Activated T-helper 17 cell treated with anti-CD3 and anti-CD28 coated beads, Interleukin-2, amount 50 U/mL, for 72 hours (primary cell): ENCODE measurements around the gene AOPEP. TPM values are rescaled to one million over a fixed set of nuclear protein-coding genes. Genes with fewer than 3 reads are reported as not detected.

Source experiments
- ATAC-seq: fragments of 150-1000 bp; cut with Tn5 transposase; replicated peaks from 2 replicates; pipeline ENCODE4 v1.10.0; 2021; ENCODE audit warnings: mild to moderate bottlenecking, moderate library complexity
- H3K27ac Mint-ChIP-seq: one replicate; pipeline ENCODE4 v1.8.0; 2022; ENCODE audit warnings: mixed read lengths
- H3K27me3 Mint-ChIP-seq: one replicate; pipeline ENCODE4 v1.8.0; 2022; ENCODE audit warnings: mixed read lengths
- H3K36me3 Mint-ChIP-seq: one replicate; pipeline ENCODE4 v1.8.0; 2022; ENCODE audit warnings: low read depth, mild to moderate bottlenecking, mixed read lengths
- H3K4me1 Mint-ChIP-seq: one replicate; pipeline ENCODE4 v1.8.0; 2022; ENCODE audit warnings: mixed read lengths
- H3K4me3 Mint-ChIP-seq: one replicate; pipeline ENCODE4 v1.8.0; 2022; ENCODE audit warnings: mild to moderate bottlenecking, mixed read lengths
- H3K9me3 Mint-ChIP-seq: one replicate; pipeline ENCODE4 v1.8.0; 2022; ENCODE audit warnings: mixed read lengths
- total RNA-seq, 2 donors: library from RNA; stranded (reverse); gene quantifications; one replicate each; pipeline ENCODE4 v1.2.3, GENCODE V29; 2022

AOPEP gene
- total RNA-seq, 2 donors from 2014 or later: 15.5 to 16.4 TPM

GRCh38 chr9:95103871-95104580, 377.5 kb downstream of the AOPEP start:
- ATAC-seq: no peak
- Mint-ChIP-seq H3K4me1 (no peaks in the 10 kb centered on the region), H3K27me3 (no peaks in the 10 kb centered on the region), H3K36me3 (peaks cover 5% of the 10 kb centered on the region), H3K4me3 (no peak overlapping the region), H3K27ac (no peak overlapping the region), H3K9me3 (no peaks in the 10 kb centered on the region)

GRCh38 chr9:95104581-95104960, 378.1 kb downstream of the AOPEP start:
- ATAC-seq: no peak
- Mint-ChIP-seq H3K4me3 (no peak overlapping the region), H3K4me1 (no peaks in the 10 kb centered on the region), H3K27me3 (no peaks in the 10 kb centered on the region), H3K27ac (no peak overlapping the region), H3K9me3 (no peaks in the 10 kb centered on the region), H3K36me3 (peaks cover 5% of the 10 kb centered on the region)

- no peak overlapping the region for H3K27ac Mint-ChIP-seq
- no peaks in the 10 kb centered on the region for H3K27me3 Mint-ChIP-seq
- no peak for ATAC-seq
- H3K36me3 Mint-ChIP-seq: peaks cover 5% of the 10 kb centered on the region
- no peaks in the 10 kb centered on the region for H3K4me1 Mint-ChIP-seq
- H3K4me3 Mint-ChIP-seq: no peak overlapping the region
- H3K9me3 Mint-ChIP-seq: no peaks in the 10 kb centered on the region
These were observed 378.5 kb downstream of the AOPEP start for GRCh38 chr9:95104980-95105379.

- Mint-ChIP-seq H3K4me1 (no peaks in the 10 kb centered on the region), H3K9me3 (no peaks in the 10 kb centered on the region), H3K27me3 (no peaks in the 10 kb centered on the region), H3K36me3 (peaks cover 5% of the 10 kb centered on the region), H3K27ac (peak overlapping the region; percentile 18), H3K4me3 (no peak overlapping the region)
- ATAC-seq: no peak
These were observed 379.2 kb downstream of the AOPEP start for GRCh38 chr9:95105519-95106287.

GRCh38 chr9:95107001-95107749, 380.7 kb downstream of the AOPEP start:
- Mint-ChIP-seq H3K27me3 (no peaks in the 10 kb centered on the region), H3K27ac (no peak overlapping the region), H3K4me1 (no peaks in the 10 kb centered on the region), H3K4me3 (no peak overlapping the region), H3K36me3 (peaks cover 5% of the 10 kb centered on the region), H3K9me3 (no peaks in the 10 kb centered on the region)
- no peak for ATAC-seq

GRCh38 chr9:95107976-95108375, 381.5 kb downstream of the AOPEP start:
- Mint-ChIP-seq H3K4me3 (no peak overlapping the region), H3K36me3 (peaks cover 5% of the 10 kb centered on the region), H3K27me3 (no peaks in the 10 kb centered on the region), H3K4me1 (no peaks in the 10 kb centered on the region), H3K9me3 (no peaks in the 10 kb centered on the region), H3K27ac (no peak overlapping the region)
- no peak for ATAC-seq

GRCh38 chr9:95108777-95109176, 382.3 kb downstream of the AOPEP start:
- ATAC-seq: no peak
- H3K9me3 Mint-ChIP-seq: no peaks in the 10 kb centered on the region
- H3K4me3 Mint-ChIP-seq: no peak overlapping the region
- no peak overlapping the region for H3K27ac Mint-ChIP-seq
- no peaks in the 10 kb centered on the region for H3K4me1 Mint-ChIP-seq
- peaks cover 5% of the 10 kb centered on the region for H3K36me3 Mint-ChIP-seq
- H3K27me3 Mint-ChIP-seq: no peaks in the 10 kb centered on the region

- no peak for ATAC-seq
- peaks cover 5% of the 10 kb centered on the region for H3K36me3 Mint-ChIP-seq
These were observed 383.0 kb downstream of the AOPEP start for GRCh38 chr9:95109456-95109855.

GRCh38 chr9:95110921-95111525, 384.5 kb downstream of the AOPEP start:
- no peaks in the 10 kb centered on the region for H3K9me3 Mint-ChIP-seq
- H3K4me1 Mint-ChIP-seq: no peaks in the 10 kb centered on the region
- H3K27me3 Mint-ChIP-seq: no peaks in the 10 kb centered on the region
- H3K27ac Mint-ChIP-seq: no peak overlapping the region
- peaks cover 5% of the 10 kb centered on the region for H3K36me3 Mint-ChIP-seq
- H3K4me3 Mint-ChIP-seq: no peak overlapping the region
- no peak for ATAC-seq

More at GRCh38 chr9:95109456-95109855, 383.0 kb downstream of the AOPEP start:
- Mint-ChIP-seq H3K27ac (no peak overlapping the region), H3K4me3 (no peak overlapping the region), H3K4me1 (no peaks in the 10 kb centered on the region), H3K9me3 (no peaks in the 10 kb centered on the region), H3K27me3 (no peaks in the 10 kb centered on the region)

- H3K27ac Mint-ChIP-seq: no peak overlapping the region
- no peaks in the 10 kb centered on the region for H3K9me3 Mint-ChIP-seq
- no peaks in the 10 kb centered on the region for H3K4me1 Mint-ChIP-seq
- peaks cover 4% of the 10 kb centered on the region for H3K36me3 Mint-ChIP-seq
- no peaks in the 10 kb centered on the region for H3K27me3 Mint-ChIP-seq
- H3K4me3 Mint-ChIP-seq: no peak overlapping the region
- no peak for ATAC-seq
These were observed 385.2 kb downstream of the AOPEP start for GRCh38 chr9:95111716-95112115.

GRCh38 chr9:95112436-95113280, 386.2 kb downstream of the AOPEP start:
- H3K9me3 Mint-ChIP-seq: no peaks in the 10 kb centered on the region
- peaks cover 4% of the 10 kb centered on the region for H3K4me1 Mint-ChIP-seq
- no peaks in the 10 kb centered on the region for H3K27me3 Mint-ChIP-seq
- no peak overlapping the region for H3K4me3 Mint-ChIP-seq
- H3K27ac Mint-ChIP-seq: peak overlapping the region; percentile 21
- ATAC-seq: no peak
- H3K36me3 Mint-ChIP-seq: no peaks in the 10 kb centered on the region

- H3K4me1 Mint-ChIP-seq: peaks cover 4% of the 10 kb centered on the region
- H3K27me3 Mint-ChIP-seq: no peaks in the 10 kb centered on the region
- no peak overlapping the region for H3K4me3 Mint-ChIP-seq
- no peak for ATAC-seq
- no peak overlapping the region for H3K27ac Mint-ChIP-seq
- no peaks in the 10 kb centered on the region for H3K36me3 Mint-ChIP-seq
- no peaks in the 10 kb centered on the region for H3K9me3 Mint-ChIP-seq
These were observed 388.6 kb downstream of the AOPEP start for GRCh38 chr9:95115104-95115503.

- Mint-ChIP-seq H3K9me3 (no peaks in the 10 kb centered on the region), H3K27me3 (no peaks in the 10 kb centered on the region), H3K4me3 (no peak overlapping the region), H3K36me3 (no peaks in the 10 kb centered on the region), H3K4me1 (peaks cover 4% of the 10 kb centered on the region), H3K27ac (no peak overlapping the region)
- no peak for ATAC-seq
These were observed 389.7 kb downstream of the AOPEP start for GRCh38 chr9:95116002-95116807.
